DND-41 (cell line): ENCODE measurements around the gene RAET1E.

Experiments
- ATAC-seq: fragments of 200-7000 bp; cut with Tn5 transposase; 3 replicates; pipeline ENCODE4 v1.9.1; 2021; ENCODE audit warnings: low read depth; ENCODE audit not compliant: insufficient read depth
- DNase-seq: peaks from one replicate; pipeline ENCODE4 v3.0.0-alpha.2; 2020
- H2AFZ ChIP-seq: 2 replicates; pipeline ENCODE4 v1.6.0; 2012; ENCODE audit warnings: low read depth, low read length
- H3K27ac ChIP-seq: 2 replicates; pipeline ENCODE4 v1.5.1; 2012; ENCODE audit warnings: low read length, inconsistent platforms
- H3K27me3 ChIP-seq: fragments of 200-600 bp; sonication (generic); 2 replicates; pipeline ENCODE4 v1.6.0; 2012; ENCODE audit warnings: low read length, mild to moderate bottlenecking, inconsistent platforms; ENCODE audit not compliant: insufficient read depth, poor library complexity
- H3K36me3 ChIP-seq: 2 replicates; pipeline ENCODE4 v1.5.1; 2012; ENCODE audit warnings: low read length, inconsistent platforms; ENCODE audit not compliant: insufficient read depth
- H3K4me1 ChIP-seq: 2 replicates; pipeline ENCODE4 v1.5.1; 2012; ENCODE audit warnings: mild to moderate bottlenecking, low read length; ENCODE audit not compliant: insufficient read depth
- H3K4me2 ChIP-seq: 2 replicates; pipeline ENCODE4 v1.6.0; 2012; ENCODE audit warnings: mild to moderate bottlenecking, moderate library complexity, low read length, inconsistent platforms; ENCODE audit not compliant: insufficient read depth
- H3K4me3 ChIP-seq, 2 experiments: fragments of 200-600 bp in 1 of 2; shearing (Covaris generic) in 1 of 2; 2 replicates each; pipeline ENCODE4 v1.5.1; 2012 to 2016; ENCODE audit warnings: inconsistent platforms in 2 of 2, low read length in 2 of 2, mild to moderate bottlenecking in 2 of 2, low read depth in 1 of 2, moderate library complexity in 1 of 2
- H3K79me2 ChIP-seq: 2 replicates; pipeline ENCODE4 v1.6.0; 2012; ENCODE audit warnings: low read length, inconsistent platforms; ENCODE audit not compliant: insufficient read depth
- H3K9ac ChIP-seq: 2 replicates; pipeline ENCODE4 v1.6.0; 2012; ENCODE audit warnings: low read depth, mild to moderate bottlenecking, inconsistent platforms, low read length, moderate library complexity
- H3K9me3 ChIP-seq: 2 replicates; pipeline ENCODE4 v1.5.1; 2012; ENCODE audit warnings: low read length, moderate library complexity, mild to moderate bottlenecking, inconsistent platforms; ENCODE audit not compliant: insufficient read depth, severe bottlenecking
- H4K20me1 ChIP-seq: 2 replicates; pipeline ENCODE4 v1.6.0; 2012; ENCODE audit warnings: low read length; ENCODE audit not compliant: insufficient read depth
- CTCF ChIP-seq: IDR thresholded peaks from 2 replicates; pipeline ENCODE4 v1.5.1; 2012; ENCODE audit warnings: borderline replicate concordance, low read length, moderate library complexity, mild to moderate bottlenecking; ENCODE audit not compliant: poor library complexity, severe bottlenecking; ENCODE audit errors: extremely low read depth
- EZH2 ChIP-seq: IDR thresholded peaks from 3 replicates; pipeline ENCODE4 v1.6.1; 2012; ENCODE audit warnings: borderline replicate concordance, low read depth, mild to moderate bottlenecking, moderate library complexity, low read length, inconsistent platforms; ENCODE audit not compliant: severe bottlenecking

RAET1E gene

GRCh38 chr6:149869275-149869892 lies 28.5 kb downstream of the RAET1E start:
- Histone ChIP-seq H4K20me1 (no peaks in the 10 kb centered on the region), H3K36me3 (no peaks in the 10 kb centered on the region), H3K4me3 (no peak overlapping the region), H3K79me2 (no peaks in the 10 kb centered on the region), H3K9me3 (peaks cover 3% of the 10 kb centered on the region), H3K9ac (no peak overlapping the region), H3K27ac (no peak overlapping the region), H3K27me3 (peaks cover 10% of the 10 kb centered on the region), H3K4me2 (no peak overlapping the region), H2AFZ (no peak overlapping the region), H3K4me1 (peaks cover 11% of the 10 kb centered on the region)
- DNase-seq = no peak
- ATAC-seq = no peak
- TF ChIP-seq EZH2 = no peak
- no peak for TF ChIP-seq CTCF

GRCh38 chr6:149867876-149868640 lies 29.9 kb downstream of the RAET1E start:
- TF ChIP-seq CTCF (no peak), EZH2 (no peak)
- Histone ChIP-seq H3K36me3 (no peaks in the 10 kb centered on the region), H3K9ac (no peak overlapping the region), H3K4me2 (no peak overlapping the region), H4K20me1 (no peaks in the 10 kb centered on the region), H3K9me3 (peaks cover 3% of the 10 kb centered on the region), H3K27me3 (peaks cover 12% of the 10 kb centered on the region), H3K4me1 (peaks cover 18% of the 10 kb centered on the region), H3K4me3 (no peak overlapping the region), H3K79me2 (no peaks in the 10 kb centered on the region), H2AFZ (no peak overlapping the region), H3K27ac (no peak overlapping the region)
- ATAC-seq (no peak), DNase-seq (no peak)

- Histone ChIP-seq H3K79me2 (peaks cover 4% of the 10 kb centered on the region; the same call in 1 of the 2 replicates), H3K9ac (peak overlapping the region; percentile 74), H3K4me1 (peaks cover 30% of the 10 kb centered on the region), H2AFZ (peak overlapping the region; percentile 89), H3K9me3 (no peaks in the 10 kb centered on the region), H3K4me3 (peak overlapping the region; percentile 66 to 94; a peak in 3 of 4 replicates), H3K27ac (peak overlapping the region; percentile 63), H4K20me1 (peaks cover 12% of the 10 kb centered on the region; the same call in 1 of the 2 replicates), H3K4me2 (peak overlapping the region; percentile 100), H3K36me3 (no peaks in the 10 kb centered on the region), H3K27me3 (peaks cover 14% of the 10 kb centered on the region)
- TF ChIP-seq CTCF (peak; percentile 76), EZH2 (no peak)
- ATAC-seq = peak; percentile 29; the same call in 2 of the 3 replicates
- DNase-seq = peak; percentile 48
These were observed 33.1 kb downstream of the RAET1E start for GRCh38 chr6:149864578-149865535.
